B cell (primary cell): ENCODE measurements around the gene PCK1. TPM values are rescaled to one million over a fixed set of nuclear protein-coding genes. Genes with fewer than 3 reads are reported as not detected.

Experiments used
- ATAC-seq: fragments of 200-7000 bp; cut with Tn5 transposase; one replicate; pipeline ENCODE4 v1.10.0; 2021; ENCODE audit warnings: low read depth, mild to moderate bottlenecking, moderate number of reproducible peaks, moderate library complexity
- CTCF ChIA-PET: fragments of 350-600 bp; sonication (Branson Sonifier 250); formaldehyde crosslinking; loops from one replicate; lab custom pipeline; 2021; ENCODE audit warnings: antibody characterized with exemption, inconsistent platforms; lab: Charles Lee
- POLR2A ChIA-PET: fragments of 350-600 bp; sonication (Branson Sonifier 250); formaldehyde crosslinking; loops from one replicate; lab custom pipeline; 2021; ENCODE audit warnings: antibody characterized with exemption; lab: Charles Lee
- DNase-seq: peaks from one replicate; pipeline ENCODE4 v3.0.0; 2013
- H2AFZ ChIP-seq: 2 replicates; pipeline ENCODE4 v1.6.1; 2012; ENCODE audit warnings: mild to moderate bottlenecking, low read depth, low read length; ENCODE audit not compliant: insufficient read depth, poor library complexity, severe bottlenecking
- H3K27ac ChIP-seq, 2 donors: 1 replicate in 1 of 2; 2 replicates in 1 of 2; pipeline ENCODE4 v1.5.1; 2012 to 2013; ENCODE audit warnings: low read length in 2 of 2, mild to moderate bottlenecking in 2 of 2, moderate library complexity in 1 of 2
- H3K27me3 ChIP-seq, 4 experiments: fragments of 200-600 bp in 1 of 4; sonication (generic) in 1 of 4; replicated peaks in 1 of 4; 1 replicate in 2 of 4; 2 replicates in 2 of 4; pipeline versions ENCODE4 v1.6.1 to v1.7.0; 2013 to 2016; ENCODE audit warnings: low read length in 3 of 4, mild to moderate bottlenecking in 2 of 4, mixed read lengths in 1 of 4, moderate library complexity in 1 of 4; ENCODE audit not compliant: insufficient read depth in 4 of 4, control insufficient read depth in 3 of 4; ENCODE audit errors: control extremely low read depth in 1 of 4
- H3K36me3 ChIP-seq, 2 experiments: replicated peaks in 1 of 2; 1 replicate in 1 of 2; 2 replicates in 1 of 2; pipeline versions ENCODE4 v1.6.1 to v1.7.1; 2013; ENCODE audit warnings: low read length in 1 of 2; ENCODE audit not compliant: insufficient read depth in 2 of 2, control insufficient read depth in 1 of 2; ENCODE audit errors: control extremely low read depth in 1 of 2, extremely low read depth in 1 of 2
- H3K4me1 ChIP-seq, 2 donors: fragments of 200-600 bp in 1 of 2; sonication (generic) in 1 of 2; 1 replicate in 1 of 2; 2 replicates in 1 of 2; pipeline versions ENCODE4 v1.5.1 to v1.6.1; 2013 to 2017; ENCODE audit warnings: low read length in 2 of 2; ENCODE audit not compliant: control insufficient read depth in 2 of 2, insufficient read depth in 2 of 2
- H3K4me2 ChIP-seq: replicated peaks from 2 replicates; pipeline ENCODE3; 2012; ENCODE audit warnings: mild to moderate bottlenecking, low read depth, low read length; ENCODE audit not compliant: poor library complexity, severe bottlenecking
- H3K4me3 ChIP-seq, 5 experiments: fragments of 200-600 bp in 1 of 5; sonication (generic) in 1 of 5; 1 replicate in 3 of 5; 2 replicates in 2 of 5; pipeline versions ENCODE4 v1.5.1 to v1.7.0; 2011 to 2016; ENCODE audit warnings: low read length in 4 of 5, mild to moderate bottlenecking in 4 of 5, low read depth in 2 of 5, control low read depth in 1 of 5, moderate library complexity in 1 of 5; ENCODE audit not compliant: insufficient read depth in 1 of 5; ENCODE audit errors: control extremely low read depth in 1 of 5, extremely low read depth in 1 of 5
- H3K79me2 ChIP-seq: fragments of 200-600 bp; sonication (generic); one replicate; pipeline ENCODE4 v1.6.0; 2016; ENCODE audit warnings: low read length; ENCODE audit not compliant: control insufficient read depth, insufficient read depth
- H3K9ac ChIP-seq: fragments of 200-600 bp; sonication (generic); 2 replicates; pipeline ENCODE4 v1.6.1; 2017; ENCODE audit warnings: mild to moderate bottlenecking, low read length, moderate library complexity
- H3K9me3 ChIP-seq, 3 donors: one replicate each; pipeline versions ENCODE4 v1.6.1 to v1.7.1; 2013; ENCODE audit warnings: low read length in 2 of 3; ENCODE audit not compliant: control insufficient read depth in 2 of 3, insufficient read depth in 1 of 3; ENCODE audit errors: control extremely low read depth in 1 of 3
- H4K20me1 ChIP-seq: 2 replicates; pipeline ENCODE4 v1.6.0; 2012; ENCODE audit warnings: mild to moderate bottlenecking, low read length; ENCODE audit not compliant: insufficient read depth, control insufficient read depth, poor library complexity, severe bottlenecking
- H3K27ac Mint-ChIP-seq: one replicate; pipeline ENCODE4 v1.8.0; 2021; ENCODE audit warnings: mixed read lengths
- H3K27me3 Mint-ChIP-seq: one replicate; pipeline ENCODE4 v1.8.0; 2021; ENCODE audit warnings: mixed read lengths
- H3K4me1 Mint-ChIP-seq: one replicate; pipeline ENCODE4 v1.8.0; 2021; ENCODE audit warnings: mixed read lengths
- H3K4me3 Mint-ChIP-seq: one replicate; pipeline ENCODE4 v1.8.0; 2021; ENCODE audit warnings: mixed read lengths
- H3K9me3 Mint-ChIP-seq: one replicate; pipeline ENCODE4 v1.8.0; 2022; ENCODE audit warnings: mixed read lengths; ENCODE audit not compliant: insufficient read depth
- EZH2 ChIP-seq: IDR thresholded peaks from 2 replicates; pipeline ENCODE4 v1.6.1; 2012; ENCODE audit warnings: borderline replicate concordance, low read depth, mild to moderate bottlenecking, moderate library complexity, low read length; ENCODE audit not compliant: insufficient read depth, poor library complexity, severe bottlenecking
- WGBS: methylation state at CpG from one replicate; pipeline ENCODE4 v1.1.5; 2013; ENCODE audit warnings: missing lambda C conversion rate; ENCODE audit not compliant: insufficient coverage; 5-methylcytosine and 5-hydroxymethylcytosine counted together
- intact Hi-C: fragments of 100-400 bp; cut with micrococcal nuclease; formaldehyde crosslinking; loops from one replicate; pipeline ENCODE4 v1.10.0; 2022
- polyA plus RNA-seq: library from polyadenylated mRNA; depleted of rRNA; stranded (reverse); fragments of >200 nt; gene quantifications from 2 replicates; pipeline ENCODE4 v1.2.3, GENCODE V29; 2012
- total RNA-seq, 2 donors: library from RNA; stranded (reverse); fragments of 120-200 nt in 1 of 2; gene quantifications; 1 replicate in 1 of 2; 2 replicates in 1 of 2; pipeline versions ENCODE4 v1.2.3 to v1.2.4, GENCODE V29; 2013 to 2022
- TF ChIP-seq, protein P1 (sequence below): fragments of 200-600 bp; IDR thresholded peaks from one replicate; pipeline ENCODE4 v1.8.0; 2022; ENCODE audit warnings: antibody characterized with exemption, mild to moderate bottlenecking

Gene PCK1
- total and polyA plus RNA-seq, 2 donors (not counting 1 experiment from before 2014, with no cell fraction given), result not detected

DNA sequence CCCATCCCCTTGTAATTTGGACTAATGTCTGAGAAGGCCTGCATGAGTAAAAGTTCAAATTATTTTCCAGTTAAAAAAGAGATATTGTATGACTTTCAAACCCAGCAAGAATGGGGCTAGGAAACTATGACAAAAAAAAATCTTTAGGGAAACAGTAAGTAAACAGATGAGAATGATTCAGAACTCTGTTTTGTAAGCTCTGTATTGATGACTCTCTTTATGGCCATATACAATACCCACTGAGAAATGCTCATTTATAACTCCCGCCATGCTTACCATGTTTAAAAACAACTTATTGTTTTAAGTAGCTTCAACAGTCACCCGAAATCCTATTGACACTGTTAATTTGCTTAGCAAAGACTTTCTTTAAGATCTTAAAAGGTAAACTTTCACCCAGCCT is 17.2 kb upstream of the PCK1 start:
- no peaks in the 10 kb centered on the region for H3K4me1 Mint-ChIP-seq
- DNase-seq (no peak), ATAC-seq (no peak)
- intact Hi-C loops, result no loop called here
- no peaks in the 10 kb centered on the region for H3K9me3 Mint-ChIP-seq
- POLR2A ChIA-PET, result no interaction called here
- Histone ChIP-seq H3K9me3 (peaks cover 0 to 3% (median 1%) of the 10 kb centered on the region in 3 donors), H4K20me1 (no peaks in the 10 kb centered on the region), H3K4me2 (no peak overlapping the region), H2AFZ (no peak overlapping the region), H3K79me2 (no peaks in the 10 kb centered on the region), H3K4me3 (no peak overlapping the region), H3K36me3 (no peaks in the 10 kb centered on the region), H3K27me3 (peaks cover 0 to 4% (median 4%) of the 10 kb centered on the region in 4 experiments), H3K4me1 (no peaks in the 10 kb centered on the region), H3K9ac (no peak overlapping the region), H3K27ac (no peak overlapping the region)
- peaks cover 63% of the 10 kb centered on the region for H3K27me3 Mint-ChIP-seq
- no peak overlapping the region for H3K27ac Mint-ChIP-seq
- CTCF ChIA-PET, result interaction anchor here (1.6 kb wide), 1 partner anchor 51 kb away, joined by 3 read pairs; no protein-coding TSS in a partner anchor
- no peak overlapping the region for H3K4me3 Mint-ChIP-seq
- no CpG with 5 or more reads among the region's 2 CpGs for WGBS
- TF ChIP-seq EZH2, result no peak
- TF ChIP-seq, protein P1, sequence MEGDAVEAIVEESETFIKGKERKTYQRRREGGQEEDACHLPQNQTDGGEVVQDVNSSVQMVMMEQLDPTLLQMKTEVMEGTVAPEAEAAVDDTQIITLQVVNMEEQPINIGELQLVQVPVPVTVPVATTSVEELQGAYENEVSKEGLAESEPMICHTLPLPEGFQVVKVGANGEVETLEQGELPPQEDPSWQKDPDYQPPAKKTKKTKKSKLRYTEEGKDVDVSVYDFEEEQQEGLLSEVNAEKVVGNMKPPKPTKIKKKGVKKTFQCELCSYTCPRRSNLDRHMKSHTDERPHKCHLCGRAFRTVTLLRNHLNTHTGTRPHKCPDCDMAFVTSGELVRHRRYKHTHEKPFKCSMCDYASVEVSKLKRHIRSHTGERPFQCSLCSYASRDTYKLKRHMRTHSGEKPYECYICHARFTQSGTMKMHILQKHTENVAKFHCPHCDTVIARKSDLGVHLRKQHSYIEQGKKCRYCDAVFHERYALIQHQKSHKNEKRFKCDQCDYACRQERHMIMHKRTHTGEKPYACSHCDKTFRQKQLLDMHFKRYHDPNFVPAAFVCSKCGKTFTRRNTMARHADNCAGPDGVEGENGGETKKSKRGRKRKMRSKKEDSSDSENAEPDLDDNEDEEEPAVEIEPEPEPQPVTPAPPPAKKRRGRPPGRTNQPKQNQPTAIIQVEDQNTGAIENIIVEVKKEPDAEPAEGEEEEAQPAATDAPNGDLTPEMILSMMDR, result no peak

DNA sequence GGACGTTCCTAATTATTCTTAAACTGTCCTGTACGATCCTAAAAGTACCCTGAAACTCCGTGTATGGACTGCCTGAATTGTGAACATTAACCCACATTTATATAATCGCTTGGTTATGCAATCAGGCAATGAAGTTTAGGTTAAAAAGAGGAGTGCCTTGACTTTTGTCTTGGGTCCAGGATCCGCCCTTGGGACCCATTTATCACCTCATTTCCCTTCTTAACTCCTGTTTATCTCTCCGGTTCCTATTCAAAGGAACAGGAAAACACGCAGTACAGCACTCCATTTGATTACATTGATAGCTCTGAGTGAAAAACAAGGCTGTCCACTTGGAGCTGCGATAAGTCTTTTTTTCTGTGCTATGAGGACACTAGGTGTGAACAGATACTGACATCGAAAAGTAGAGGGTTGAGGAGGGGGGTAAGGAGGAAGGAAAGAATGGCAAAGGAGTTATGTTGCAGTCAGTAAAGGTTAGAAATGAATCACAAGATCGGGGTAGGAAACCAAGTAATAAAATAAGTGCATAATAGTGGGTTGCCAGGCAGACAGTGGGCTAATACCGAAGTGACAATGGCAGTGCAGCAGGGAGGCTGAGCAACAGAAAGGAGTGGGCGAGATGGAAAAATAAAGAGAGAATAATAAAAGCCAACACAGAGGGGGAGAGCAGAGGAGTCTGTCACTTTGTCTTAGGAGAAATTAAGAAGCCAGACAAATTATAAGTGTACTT is 15.9 kb upstream of the PCK1 start:
- Histone ChIP-seq H3K9ac (no peak overlapping the region), H4K20me1 (no peaks in the 10 kb centered on the region), H3K36me3 (no peaks in the 10 kb centered on the region), H3K79me2 (no peaks in the 10 kb centered on the region), H3K27me3 (peaks cover 0 to 3% (median 2%) of the 10 kb centered on the region in 4 experiments), H2AFZ (no peak overlapping the region), H3K4me3 (no peak overlapping the region), H3K4me2 (no peak overlapping the region), H3K9me3 (no peaks in the 10 kb centered on the region), H3K27ac (no peak overlapping the region), H3K4me1 (no peaks in the 10 kb centered on the region)
- TF ChIP-seq, protein P1, result no peak
- no peak for TF ChIP-seq EZH2
- intact Hi-C loops, result no loop called here
- peaks cover 55% of the 10 kb centered on the region for H3K27me3 Mint-ChIP-seq
- H3K9me3 Mint-ChIP-seq, result no peaks in the 10 kb centered on the region
- ChIA-PET POLR2A (no interaction called here), CTCF (interaction anchor here (1.6 kb wide), 1 partner anchor 50 kb away, joined by 3 read pairs; no protein-coding TSS in a partner anchor)
- WGBS, result 75% methylated on average over 10 of the region's 12 CpGs
- no peak for DNase-seq
- no peaks in the 10 kb centered on the region for H3K4me1 Mint-ChIP-seq
- no peak for ATAC-seq
- H3K4me3 Mint-ChIP-seq, result no peak overlapping the region
- H3K27ac Mint-ChIP-seq, result no peak overlapping the region
